ENCODE measurements around the gene FHOD3. TPM values are rescaled to one million over a fixed set of nuclear protein-coding genes. Genes with fewer than 3 reads are reported as not detected.

The FHOD3 gene
- total RNA-seq, 4 donors from 2014 or later = 24.1 to 51.4 (median 33.8) TPM

DNA sequence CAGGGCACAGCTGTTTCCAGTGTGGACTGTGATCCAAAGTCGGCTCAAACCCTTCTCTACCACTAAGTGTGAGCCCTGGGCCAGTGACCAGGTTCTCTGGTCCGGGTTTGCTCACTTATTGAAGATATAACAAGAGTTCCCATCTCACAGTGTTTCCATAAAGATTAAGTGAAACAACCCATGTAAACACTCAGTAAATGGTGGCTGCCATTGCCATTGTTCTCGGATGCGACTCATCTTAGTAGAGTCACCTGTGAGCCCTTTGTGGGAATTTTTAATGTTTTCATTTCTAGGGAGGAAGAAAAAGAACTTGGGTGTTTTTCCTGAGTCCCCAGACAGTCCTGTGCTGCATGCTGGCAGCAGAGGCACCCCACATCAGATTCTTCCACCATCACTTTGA lies 477.9 kb downstream of the FHOD3 start:
- peak; percentile 75 for DNase-seq (ENCODE audit: extremely low spot score)
- Histone ChIP-seq H3K4me1 (peaks cover 0 to 9% (median 0%) of the 10 kb centered on the region in 4 donors), H3K36me3 (peaks cover 6 to 37% (median 14%) of the 10 kb centered on the region in 4 donors), H3K9me3 (no peaks in the 10 kb centered on the region), H3K27me3 (no peaks in the 10 kb centered on the region), H3K4me3 (no peak overlapping the region), H3K27ac (replicated peaks in 1 of 4) (no peak overlapping the region)
- intact Hi-C loops (cut with DNase I) = no loop called here
- TF ChIP-seq POLR2A (IDR thresholded peaks at IDR 0.05; ENCODE audit: low read depth) (no peak), EP300 (IDR thresholded peaks at IDR 0.05) (no peak), POLR2AphosphoS5 (IDR thresholded peaks at IDR 0.05) (no peak)
- TF ChIP-seq, protein P1, sequence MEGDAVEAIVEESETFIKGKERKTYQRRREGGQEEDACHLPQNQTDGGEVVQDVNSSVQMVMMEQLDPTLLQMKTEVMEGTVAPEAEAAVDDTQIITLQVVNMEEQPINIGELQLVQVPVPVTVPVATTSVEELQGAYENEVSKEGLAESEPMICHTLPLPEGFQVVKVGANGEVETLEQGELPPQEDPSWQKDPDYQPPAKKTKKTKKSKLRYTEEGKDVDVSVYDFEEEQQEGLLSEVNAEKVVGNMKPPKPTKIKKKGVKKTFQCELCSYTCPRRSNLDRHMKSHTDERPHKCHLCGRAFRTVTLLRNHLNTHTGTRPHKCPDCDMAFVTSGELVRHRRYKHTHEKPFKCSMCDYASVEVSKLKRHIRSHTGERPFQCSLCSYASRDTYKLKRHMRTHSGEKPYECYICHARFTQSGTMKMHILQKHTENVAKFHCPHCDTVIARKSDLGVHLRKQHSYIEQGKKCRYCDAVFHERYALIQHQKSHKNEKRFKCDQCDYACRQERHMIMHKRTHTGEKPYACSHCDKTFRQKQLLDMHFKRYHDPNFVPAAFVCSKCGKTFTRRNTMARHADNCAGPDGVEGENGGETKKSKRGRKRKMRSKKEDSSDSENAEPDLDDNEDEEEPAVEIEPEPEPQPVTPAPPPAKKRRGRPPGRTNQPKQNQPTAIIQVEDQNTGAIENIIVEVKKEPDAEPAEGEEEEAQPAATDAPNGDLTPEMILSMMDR (IDR thresholded peaks at IDR 0.05) = no peak
- 94% methylated on average over 4 of the region's 4 CpGs for WGBS

DNA sequence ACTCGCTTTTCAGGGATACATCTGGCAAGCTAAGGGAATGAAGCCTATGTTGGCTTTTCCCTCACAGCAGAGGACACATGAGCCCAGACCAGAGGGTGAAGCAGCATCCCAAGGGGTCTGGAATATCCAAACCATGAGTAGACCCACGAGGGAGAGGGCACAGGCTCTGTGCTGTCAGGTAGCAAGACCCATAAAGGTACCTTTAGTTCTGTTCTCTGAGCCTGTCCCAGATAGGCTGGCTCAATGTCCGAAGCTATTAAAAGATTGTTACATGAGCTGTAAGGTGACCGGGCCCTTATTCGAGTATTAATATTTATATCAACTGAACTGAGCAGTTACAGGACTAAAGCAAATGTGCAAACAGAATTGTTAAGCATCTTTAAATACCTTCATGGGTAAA lies 479.1 kb downstream of the FHOD3 start:
- Histone ChIP-seq H3K36me3 (peaks cover 6 to 50% (median 18%) of the 10 kb centered on the region in 4 donors), H3K9me3 (no peaks in the 10 kb centered on the region), H3K4me3 (no peak overlapping the region), H3K4me1 (peaks cover 0 to 9% (median 0%) of the 10 kb centered on the region in 4 donors), H3K27me3 (no peaks in the 10 kb centered on the region), H3K27ac (replicated peaks in 1 of 4) (no peak overlapping the region)
- intact Hi-C loops (cut with DNase I) = no loop called here
- TF ChIP-seq, protein P1 (IDR thresholded peaks at IDR 0.05) = no peak
- no peak for TF ChIP-seq POLR2AphosphoS5 (IDR thresholded peaks at IDR 0.05)
- TF ChIP-seq POLR2A (IDR thresholded peaks at IDR 0.05; ENCODE audit: low read depth) = no peak
- no peak for TF ChIP-seq EP300 (IDR thresholded peaks at IDR 0.05)
- 96% methylated on average over 5 of the region's 5 CpGs for WGBS
- DNase-seq (ENCODE audit: extremely low spot score) = peak; percentile 68

DNA sequence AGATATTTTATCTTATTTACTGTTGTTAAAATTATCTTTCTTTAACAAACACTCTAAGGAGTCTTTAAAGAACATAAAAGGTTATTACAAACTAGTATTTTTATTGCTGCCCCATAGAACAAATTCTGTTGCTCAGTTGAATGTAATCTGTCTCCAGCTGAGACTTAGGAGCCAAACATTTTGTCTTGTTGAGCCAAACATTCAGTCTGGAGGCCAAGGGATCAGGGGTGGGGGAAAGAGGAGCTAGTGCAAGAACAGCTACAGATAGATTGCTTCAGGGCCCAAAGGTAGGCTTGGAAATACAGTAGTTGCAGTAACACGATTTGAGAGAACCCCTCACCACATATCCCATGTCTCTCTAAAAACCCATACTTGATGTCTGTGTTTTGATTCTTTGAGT lies 480.1 kb downstream of the FHOD3 start:
- Histone ChIP-seq H3K27me3 (no peaks in the 10 kb centered on the region), H3K36me3 (peaks cover 6 to 56% (median 18%) of the 10 kb centered on the region in 4 donors), H3K9me3 (no peaks in the 10 kb centered on the region), H3K4me3 (no peak overlapping the region), H3K4me1 (peaks cover 0 to 9% (median 0%) of the 10 kb centered on the region in 4 donors), H3K27ac (replicated peaks in 1 of 4) (no peak overlapping the region)
- WGBS = 93% methylated on average over 1 of the region's 1 CpG
- DNase-seq (ENCODE audit: extremely low spot score) = no peak
- intact Hi-C loops (cut with DNase I) = no loop called here
- TF ChIP-seq EP300 (IDR thresholded peaks at IDR 0.05) (no peak), POLR2A (IDR thresholded peaks at IDR 0.05; ENCODE audit: low read depth) (no peak), POLR2AphosphoS5 (IDR thresholded peaks at IDR 0.05) (no peak)
- TF ChIP-seq, protein P1 (IDR thresholded peaks at IDR 0.05) = no peak

DNA sequence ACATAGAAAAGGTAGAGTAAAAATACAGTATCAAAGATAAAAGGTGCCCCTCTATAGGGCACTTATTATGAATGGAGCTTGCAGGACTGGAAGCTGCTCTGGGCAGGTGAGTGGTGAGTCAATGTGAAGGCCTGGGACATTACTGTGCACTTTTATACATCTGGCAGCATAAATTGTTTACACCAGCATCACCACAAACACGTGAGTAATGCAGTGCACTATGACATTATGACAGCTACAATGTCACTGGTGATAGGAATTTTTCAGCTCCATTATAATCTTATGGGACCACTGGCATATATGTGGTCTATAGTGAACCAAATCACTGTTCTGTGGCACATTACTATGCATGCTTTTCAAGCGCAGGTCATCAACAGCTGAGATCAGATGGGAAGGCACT lies 483.2 kb downstream of the FHOD3 start:
- Histone ChIP-seq H3K27ac (replicated peaks in 1 of 4) (no peak overlapping the region), H3K4me3 (no peak overlapping the region), H3K9me3 (no peaks in the 10 kb centered on the region), H3K4me1 (peaks cover 0 to 9% (median 0%) of the 10 kb centered on the region in 4 donors), H3K27me3 (no peaks in the 10 kb centered on the region), H3K36me3 (peaks cover 6 to 45% (median 15%) of the 10 kb centered on the region in 4 donors)
- intact Hi-C loops (cut with DNase I) = no loop called here
- no peak for DNase-seq (ENCODE audit: extremely low spot score)
- WGBS = 76% methylated on average over 2 of the region's 2 CpGs
- TF ChIP-seq POLR2A (IDR thresholded peaks at IDR 0.05; ENCODE audit: low read depth) (no peak), POLR2AphosphoS5 (IDR thresholded peaks at IDR 0.05) (no peak), EP300 (IDR thresholded peaks at IDR 0.05) (no peak)
- TF ChIP-seq, protein P1 (IDR thresholded peaks at IDR 0.05) = no peak

DNA sequence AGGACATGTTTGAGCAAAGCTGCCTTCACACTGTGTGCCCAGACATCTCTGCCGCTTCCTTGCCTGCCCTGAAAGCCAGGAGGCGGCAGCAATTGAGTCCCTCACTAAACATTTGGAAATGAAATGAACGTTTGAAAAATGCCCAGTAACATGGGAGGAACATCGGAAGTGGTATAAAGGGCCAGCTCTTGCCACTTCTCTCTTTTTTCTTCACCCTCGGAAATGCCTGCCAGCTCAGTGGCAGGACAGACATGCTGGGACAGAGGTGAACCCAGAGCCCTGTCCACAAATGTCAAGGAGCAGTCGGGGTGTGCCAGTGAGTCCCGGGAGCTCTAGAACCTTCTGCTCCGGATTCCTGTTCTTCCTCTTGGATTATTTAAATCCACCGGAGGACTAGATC lies 485.2 kb downstream of the FHOD3 start:
- Histone ChIP-seq H3K9me3 (no peaks in the 10 kb centered on the region), H3K27me3 (no peaks in the 10 kb centered on the region), H3K4me3 (no peak overlapping the region), H3K4me1 (peaks cover 12 to 15% (median 13%) of the 10 kb centered on the region in 4 donors), H3K27ac (replicated peaks in 1 of 4) (no peak overlapping the region), H3K36me3 (peaks cover 6 to 41% (median 15%) of the 10 kb centered on the region in 4 donors)
- no peak for DNase-seq (ENCODE audit: extremely low spot score)
- 92% methylated on average over 9 of the region's 9 CpGs for WGBS
- intact Hi-C loops (cut with DNase I) = no loop called here
- TF ChIP-seq POLR2A (IDR thresholded peaks at IDR 0.05; ENCODE audit: low read depth) (no peak), EP300 (IDR thresholded peaks at IDR 0.05) (no peak), POLR2AphosphoS5 (IDR thresholded peaks at IDR 0.05) (no peak)
- TF ChIP-seq, protein P1 (IDR thresholded peaks at IDR 0.05) = no peak

All from esophagus muscularis mucosa (tissue), 4 donors.